HG02678 (cell line): Measurements from ENCODE around the gene TAS2R43.
"Not testable (repeated sequence)": the region's sequence is repeated elsewhere in the genome, so short reads cannot be mapped to it uniquely, and the experiment has no call there.

Experiments used
- ATAC-seq: cut with Tn5 transposase; IDR thresholded peaks from one replicate; pipeline ENCODE4 v1.9.1; 2021; ENCODE audit warnings: mild to moderate bottlenecking, moderate library complexity; ENCODE audit not compliant: unreplicated experiment

Gene TAS2R43

DNA sequence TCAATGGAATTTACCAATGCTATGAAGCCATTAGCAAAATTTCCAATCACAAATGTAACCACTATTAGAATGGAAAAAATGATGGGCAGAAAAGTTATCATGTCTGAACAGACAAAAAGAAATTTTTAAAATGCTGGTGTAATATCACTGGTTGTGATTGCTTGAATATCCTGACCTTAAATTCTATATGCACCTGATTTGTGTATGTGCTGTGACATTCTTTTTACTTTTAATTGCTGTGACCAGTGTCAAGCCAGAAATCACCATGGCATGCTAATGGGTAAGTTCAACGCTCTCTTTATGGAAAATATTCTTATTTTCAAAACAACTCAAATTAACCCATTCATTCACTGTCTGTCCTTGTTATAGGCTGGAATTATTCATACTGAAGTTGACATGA is 29.9 kb downstream of the TAS2R43 start, which contains the start of gene TAS2R46:
TAS2R46 (minus strand) TSS at position 101 of the 400 bp plus-strand sequence; CDS start at position 101, 0 bp downstream.
- not testable (repeated sequence) for ATAC-seq

GRCh38 chr12:11059784-11060183 is 32.3 kb downstream of the TAS2R43 start:
- ATAC-seq = no peak

DNA sequence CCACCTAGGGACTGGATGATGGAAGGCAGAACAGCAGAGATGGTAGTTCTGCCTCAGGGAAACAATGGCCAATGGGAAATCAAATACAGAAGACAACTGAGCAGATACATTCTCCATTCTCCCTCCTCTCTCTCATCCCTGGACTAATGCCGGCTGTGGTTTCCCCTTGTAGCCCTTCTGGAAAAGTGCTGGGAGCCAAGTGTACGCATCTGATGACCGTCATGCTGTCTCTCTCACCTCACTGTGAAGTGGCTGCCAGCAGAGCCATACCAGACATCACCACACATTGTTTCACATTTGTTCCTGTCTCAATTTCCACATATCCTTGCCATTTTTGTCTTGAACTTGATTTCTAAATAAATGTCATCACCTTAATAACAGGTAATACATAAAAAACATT is 33.1 kb downstream of the TAS2R43 start:
- no peak for ATAC-seq

DNA sequence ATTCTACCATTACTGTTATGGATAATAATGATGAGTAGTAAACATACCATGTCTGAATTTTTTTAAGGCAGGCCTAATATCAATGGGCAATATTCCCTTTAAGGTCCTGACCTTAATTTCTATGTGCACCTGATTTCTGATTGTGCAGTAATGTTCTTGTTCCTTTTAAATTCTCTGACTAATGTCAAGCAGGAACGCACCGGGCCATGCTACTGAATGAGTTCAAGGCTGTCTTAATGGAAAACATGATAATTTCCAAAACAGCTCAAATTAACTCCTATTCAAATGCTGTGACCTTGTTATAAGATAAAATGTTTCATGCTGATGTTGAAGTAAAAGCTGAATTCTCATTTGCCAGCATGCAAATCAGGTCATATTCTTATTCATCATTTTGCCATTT is 36.8 kb downstream of the TAS2R43 start:
- ATAC-seq = no peak

DNA sequence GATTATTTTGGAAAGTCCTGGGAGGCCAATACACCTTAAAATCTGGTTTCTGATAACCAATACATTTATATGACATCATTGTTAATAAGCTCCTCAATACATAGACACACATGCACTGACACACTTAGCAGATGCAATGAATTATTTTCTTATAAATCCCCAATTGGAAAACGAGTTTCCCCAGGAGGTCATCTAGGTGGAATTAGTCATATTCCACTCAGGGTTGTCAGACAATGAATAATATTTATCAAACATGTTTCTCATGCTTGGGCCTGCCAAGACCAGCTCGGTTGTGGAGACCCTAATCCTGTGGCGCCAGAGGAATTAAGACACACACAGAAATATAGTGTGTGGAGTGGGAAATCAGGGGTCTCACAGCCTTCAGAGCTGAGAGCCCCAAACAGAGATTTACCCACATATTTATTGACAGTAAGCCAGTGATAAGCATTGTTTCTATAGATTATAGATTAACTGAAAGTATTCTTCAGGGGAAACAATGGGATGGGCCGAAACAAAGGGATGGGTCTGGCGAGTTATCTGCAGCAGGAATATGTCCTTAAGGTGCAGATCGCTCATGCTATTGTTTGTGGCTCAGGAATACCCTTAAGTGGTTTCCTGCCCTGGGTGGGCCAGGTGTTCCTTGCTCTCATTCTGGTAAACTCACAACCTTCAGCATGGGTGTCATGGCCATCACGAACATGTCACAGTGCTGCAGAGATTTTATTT is 42.1 kb downstream of the TAS2R43 start:
- ATAC-seq = not testable (repeated sequence)

DNA sequence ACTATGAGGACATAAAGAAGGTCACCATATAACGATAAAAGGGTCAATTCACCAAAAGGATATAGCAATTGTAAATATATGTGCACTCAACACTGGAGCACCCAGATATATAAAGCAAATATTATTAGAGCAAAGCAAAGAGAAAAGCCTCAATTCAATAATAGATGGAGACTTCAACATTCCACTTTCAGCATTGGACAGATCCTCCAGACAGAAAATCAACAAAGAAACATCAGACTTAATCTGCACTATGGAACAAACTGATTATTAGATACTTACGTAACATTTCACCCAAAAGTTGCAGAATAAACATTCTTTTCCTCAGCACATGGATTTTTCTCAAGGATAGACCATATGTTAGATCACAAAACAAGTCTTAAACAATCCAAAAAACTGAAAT is 50.7 kb downstream of the TAS2R43 start:
- not testable (repeated sequence) for ATAC-seq
